HEK293 (cell line): Measurements from ENCODE around the gene DEF6.

Experiments
- FEZF1 ChIP-seq: fragments of 450-650 bp; formaldehyde crosslinking; IDR thresholded peaks from 2 replicates; pipeline ENCODE4 v1.5.1; 2016; ENCODE audit warnings: missing biosample characterization, missing genetic modification characterization
- GLI2 ChIP-seq: fragments of 450-650 bp; formaldehyde crosslinking; IDR thresholded peaks from 2 replicates; pipeline ENCODE4; 2017; ENCODE audit warnings: missing biosample characterization, missing genetic modification characterization, low read depth, borderline replicate concordance
- INSM2 ChIP-seq: fragments of 450-650 bp; formaldehyde crosslinking; IDR thresholded peaks from 2 replicates; pipeline ENCODE4 v1.5.1; 2016; ENCODE audit warnings: missing biosample characterization, missing genetic modification characterization
- KLF10 ChIP-seq: fragments of 450-650 bp; IDR thresholded peaks from 2 replicates; pipeline ENCODE4 v1.5.1; 2018; ENCODE audit warnings: missing biosample characterization, mild to moderate bottlenecking, missing genetic modification characterization
- KLF16 ChIP-seq: fragments of 450-650 bp; formaldehyde crosslinking; IDR thresholded peaks from 2 replicates; pipeline ENCODE4 v1.5.1; 2017; ENCODE audit warnings: missing biosample characterization, missing genetic modification characterization
- PRDM10 ChIP-seq: fragments of 450-650 bp; formaldehyde crosslinking; IDR thresholded peaks from 2 replicates; pipeline ENCODE4 v1.5.1; 2016; ENCODE audit warnings: missing biosample characterization, missing genetic modification characterization
- SP7 ChIP-seq: fragments of 450-650 bp; formaldehyde crosslinking; IDR thresholded peaks from 2 replicates; pipeline ENCODE4 v1.5.1; 2016; ENCODE audit warnings: missing biosample characterization, missing genetic modification characterization
- ZBTB17 ChIP-seq: fragments of 450-650 bp; formaldehyde crosslinking; IDR thresholded peaks from 2 replicates; pipeline ENCODE4 v1.5.1; 2016; ENCODE audit warnings: missing biosample characterization, missing genetic modification characterization
- ZBTB20 ChIP-seq: fragments of 450-650 bp; formaldehyde crosslinking; IDR thresholded peaks from 2 replicates; pipeline ENCODE4 v1.5.1; 2016; ENCODE audit warnings: missing biosample characterization, missing genetic modification characterization
- ZBTB8A ChIP-seq: fragments of 450-650 bp; formaldehyde crosslinking; IDR thresholded peaks from 2 replicates; pipeline ENCODE4 v1.5.1; 2016; ENCODE audit warnings: missing biosample characterization, missing genetic modification characterization
- ZFP41 ChIP-seq: fragments of 450-650 bp; formaldehyde crosslinking; IDR thresholded peaks from 2 replicates; pipeline ENCODE4 v1.5.1; 2016; ENCODE audit warnings: missing biosample characterization, missing genetic modification characterization, borderline replicate concordance
- ZFP69B ChIP-seq: fragments of 450-650 bp; formaldehyde crosslinking; IDR thresholded peaks from 2 replicates; pipeline ENCODE4 v1.5.1; 2016; ENCODE audit warnings: missing biosample characterization, missing genetic modification characterization
- ZNF146 ChIP-seq: fragments of 450-650 bp; formaldehyde crosslinking; IDR thresholded peaks from 2 replicates; pipeline ENCODE4 v1.5.1; 2016; ENCODE audit warnings: missing biosample characterization, missing genetic modification characterization
- ZNF184 ChIP-seq: fragments of 450-650 bp; IDR thresholded peaks from 2 replicates; pipeline ENCODE4 v1.5.1; 2018; ENCODE audit warnings: missing biosample characterization, mild to moderate bottlenecking, missing genetic modification characterization
- ZNF214 ChIP-seq: fragments of 450-650 bp; formaldehyde crosslinking; IDR thresholded peaks from 2 replicates; pipeline ENCODE4 v1.5.1; 2017; ENCODE audit warnings: missing biosample characterization, mild to moderate bottlenecking, missing genetic modification characterization, borderline replicate concordance
- ZNF302 ChIP-seq: fragments of 450-650 bp; formaldehyde crosslinking; IDR thresholded peaks from 2 replicates; pipeline ENCODE4 v1.5.1; 2016; ENCODE audit warnings: missing biosample characterization, missing genetic modification characterization, low read depth
- ZNF335 ChIP-seq: fragments of 450-650 bp; formaldehyde crosslinking; conservative IDR thresholded peaks from 2 replicates; pipeline ENCODE4 v1.5.1; 2016; ENCODE audit warnings: missing biosample characterization, missing genetic modification characterization
- ZNF501 ChIP-seq: fragments of 450-650 bp; formaldehyde crosslinking; IDR thresholded peaks from 2 replicates; pipeline ENCODE4 v1.5.1; 2016; ENCODE audit warnings: missing biosample characterization, missing genetic modification characterization
- ZNF544 ChIP-seq: fragments of 450-650 bp; formaldehyde crosslinking; IDR thresholded peaks from 2 replicates; pipeline ENCODE4 v1.5.0; 2017; ENCODE audit warnings: missing biosample characterization, missing genetic modification characterization
- ZNF549 ChIP-seq: fragments of 450-650 bp; IDR thresholded peaks from 2 replicates; pipeline ENCODE4 v1.5.1; 2018; ENCODE audit warnings: missing biosample characterization, missing genetic modification characterization, mild to moderate bottlenecking, inconsistent platforms, moderate library complexity
- ZNF561 ChIP-seq: fragments of 450-650 bp; IDR thresholded peaks from 2 replicates; pipeline ENCODE4 v1.5.1; 2018; ENCODE audit warnings: missing biosample characterization, missing genetic modification characterization, borderline replicate concordance
- ZNF629 ChIP-seq: fragments of 450-650 bp; formaldehyde crosslinking; IDR thresholded peaks from 2 replicates; pipeline ENCODE4 v1.5.1; 2017; ENCODE audit warnings: missing biosample characterization, missing genetic modification characterization
- ZNF664 ChIP-seq: fragments of 450-650 bp; formaldehyde crosslinking; IDR thresholded peaks from 2 replicates; pipeline ENCODE4 v1.5.1; 2016; ENCODE audit warnings: missing biosample characterization, missing genetic modification characterization
- ZNF843 ChIP-seq: fragments of 450-650 bp; formaldehyde crosslinking; IDR thresholded peaks from 2 replicates; pipeline ENCODE4 v1.5.1; 2016; ENCODE audit warnings: missing biosample characterization, missing genetic modification characterization
- ZSCAN30 ChIP-seq: fragments of 450-650 bp; IDR thresholded peaks from 2 replicates; pipeline ENCODE4 v1.5.1; 2018; ENCODE audit warnings: missing biosample characterization, mild to moderate bottlenecking, missing genetic modification characterization, moderate library complexity
- TF ChIP-seq, protein P1 (sequence below): fragments of 450-650 bp; formaldehyde crosslinking; IDR thresholded peaks from 2 replicates; pipeline ENCODE4 v1.5.1; 2016; ENCODE audit warnings: missing biosample characterization, missing genetic modification characterization
- TF ChIP-seq, protein P2 (sequence below): fragments of 450-650 bp; formaldehyde crosslinking; IDR thresholded peaks from 2 replicates; pipeline ENCODE4 v1.5.1; 2016; ENCODE audit warnings: missing biosample characterization, missing genetic modification characterization
- TF ChIP-seq, protein P3 (sequence below): fragments of 450-650 bp; formaldehyde crosslinking; IDR thresholded peaks from 2 replicates; pipeline ENCODE4; 2016; ENCODE audit warnings: missing biosample characterization, missing genetic modification characterization

Gene DEF6

GRCh38 chr6:35318196-35319171 is 20.9 kb downstream of the DEF6 start (continued):
- TF ChIP-seq PRDM10 (peak; percentile 75), ZFP41 (no peak), ZBTB20 (peak; percentile 53; the same call in 1 of the 2 replicates), ZBTB8A (tag by site-specific recombination) (peak; percentile 47), ZFP69B (tag by site-specific recombination) (0 out of 2 replicates have a peak, but pooled peaks have one; percentile 38), GLI2 (tag by site-specific recombination) (no peak), KLF16 (tag by site-specific recombination) (no peak), ZNF501 (no peak), INSM2 (tag by site-specific recombination) (no peak), ZNF549 (tag by site-specific recombination) (no peak), FEZF1 (tag by site-specific recombination) (no peak), ZNF146 (tag by site-specific recombination) (no peak), ZNF561 (tag by site-specific recombination) (peak; percentile 83; the same call in 1 of the 2 replicates), ZNF629 (tag by site-specific recombination) (0 out of 2 replicates have a peak, but pooled peaks have one; percentile 24), ZNF184 (no peak), ZBTB17 (tag by site-specific recombination) (peak; percentile 98), ZSCAN30 (peak; percentile 64; the same call in 1 of the 2 replicates), ZNF843 (tag by site-specific recombination) (no peak), ZNF335 (peak; percentile 100), KLF10 (tag by site-specific recombination) (peak; percentile 60; the same call in 1 of the 2 replicates), ZNF302 (no peak), ZNF544 (tag by site-specific recombination) (no peak), ZNF664 (0 out of 2 replicates have a peak, but pooled peaks have one; percentile 34), ZNF214 (tag by site-specific recombination) (no peak), SP7 (tag by site-specific recombination) (peak; percentile 57; the same call in 1 of the 2 replicates)
- TF ChIP-seq, protein P1, sequence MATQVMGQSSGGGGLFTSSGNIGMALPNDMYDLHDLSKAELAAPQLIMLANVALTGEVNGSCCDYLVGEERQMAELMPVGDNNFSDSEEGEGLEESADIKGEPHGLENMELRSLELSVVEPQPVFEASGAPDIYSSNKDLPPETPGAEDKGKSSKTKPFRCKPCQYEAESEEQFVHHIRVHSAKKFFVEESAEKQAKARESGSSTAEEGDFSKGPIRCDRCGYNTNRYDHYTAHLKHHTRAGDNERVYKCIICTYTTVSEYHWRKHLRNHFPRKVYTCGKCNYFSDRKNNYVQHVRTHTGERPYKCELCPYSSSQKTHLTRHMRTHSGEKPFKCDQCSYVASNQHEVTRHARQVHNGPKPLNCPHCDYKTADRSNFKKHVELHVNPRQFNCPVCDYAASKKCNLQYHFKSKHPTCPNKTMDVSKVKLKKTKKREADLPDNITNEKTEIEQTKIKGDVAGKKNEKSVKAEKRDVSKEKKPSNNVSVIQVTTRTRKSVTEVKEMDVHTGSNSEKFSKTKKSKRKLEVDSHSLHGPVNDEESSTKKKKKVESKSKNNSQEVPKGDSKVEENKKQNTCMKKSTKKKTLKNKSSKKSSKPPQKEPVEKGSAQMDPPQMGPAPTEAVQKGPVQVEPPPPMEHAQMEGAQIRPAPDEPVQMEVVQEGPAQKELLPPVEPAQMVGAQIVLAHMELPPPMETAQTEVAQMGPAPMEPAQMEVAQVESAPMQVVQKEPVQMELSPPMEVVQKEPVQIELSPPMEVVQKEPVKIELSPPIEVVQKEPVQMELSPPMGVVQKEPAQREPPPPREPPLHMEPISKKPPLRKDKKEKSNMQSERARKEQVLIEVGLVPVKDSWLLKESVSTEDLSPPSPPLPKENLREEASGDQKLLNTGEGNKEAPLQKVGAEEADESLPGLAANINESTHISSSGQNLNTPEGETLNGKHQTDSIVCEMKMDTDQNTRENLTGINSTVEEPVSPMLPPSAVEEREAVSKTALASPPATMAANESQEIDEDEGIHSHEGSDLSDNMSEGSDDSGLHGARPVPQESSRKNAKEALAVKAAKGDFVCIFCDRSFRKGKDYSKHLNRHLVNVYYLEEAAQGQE (tag by site-specific recombination), result no peak
- TF ChIP-seq, protein P2, sequence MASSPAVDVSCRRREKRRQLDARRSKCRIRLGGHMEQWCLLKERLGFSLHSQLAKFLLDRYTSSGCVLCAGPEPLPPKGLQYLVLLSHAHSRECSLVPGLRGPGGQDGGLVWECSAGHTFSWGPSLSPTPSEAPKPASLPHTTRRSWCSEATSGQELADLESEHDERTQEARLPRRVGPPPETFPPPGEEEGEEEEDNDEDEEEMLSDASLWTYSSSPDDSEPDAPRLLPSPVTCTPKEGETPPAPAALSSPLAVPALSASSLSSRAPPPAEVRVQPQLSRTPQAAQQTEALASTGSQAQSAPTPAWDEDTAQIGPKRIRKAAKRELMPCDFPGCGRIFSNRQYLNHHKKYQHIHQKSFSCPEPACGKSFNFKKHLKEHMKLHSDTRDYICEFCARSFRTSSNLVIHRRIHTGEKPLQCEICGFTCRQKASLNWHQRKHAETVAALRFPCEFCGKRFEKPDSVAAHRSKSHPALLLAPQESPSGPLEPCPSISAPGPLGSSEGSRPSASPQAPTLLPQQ, result peak; percentile 19; the same call in 1 of the 2 replicates
- TF ChIP-seq, protein P3, sequence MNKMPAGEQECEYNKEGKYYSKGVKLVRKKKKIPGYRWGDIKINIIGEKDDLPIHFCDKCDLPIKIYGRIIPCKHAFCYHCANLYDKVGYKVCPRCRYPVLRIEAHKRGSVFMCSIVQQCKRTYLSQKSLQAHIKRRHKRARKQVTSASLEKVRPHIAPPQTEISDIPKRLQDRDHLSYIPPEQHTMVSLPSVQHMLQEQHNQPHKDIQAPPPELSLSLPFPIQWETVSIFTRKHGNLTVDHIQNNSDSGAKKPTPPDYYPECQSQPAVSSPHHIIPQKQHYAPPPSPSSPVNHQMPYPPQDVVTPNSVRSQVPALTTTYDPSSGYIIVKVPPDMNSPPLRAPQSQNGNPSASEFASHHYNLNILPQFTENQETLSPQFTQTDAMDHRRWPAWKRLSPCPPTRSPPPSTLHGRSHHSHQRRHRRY (tag by site-specific recombination), result no peak
